ENCODE data around the gene CTAG1B. TPM values are rescaled to one million over a fixed set of nuclear protein-coding genes. Genes with fewer than 3 reads are reported as not detected.

The CTAG1B gene
- total RNA-seq, 1 donor from 2014 or later: not detected

DNA sequence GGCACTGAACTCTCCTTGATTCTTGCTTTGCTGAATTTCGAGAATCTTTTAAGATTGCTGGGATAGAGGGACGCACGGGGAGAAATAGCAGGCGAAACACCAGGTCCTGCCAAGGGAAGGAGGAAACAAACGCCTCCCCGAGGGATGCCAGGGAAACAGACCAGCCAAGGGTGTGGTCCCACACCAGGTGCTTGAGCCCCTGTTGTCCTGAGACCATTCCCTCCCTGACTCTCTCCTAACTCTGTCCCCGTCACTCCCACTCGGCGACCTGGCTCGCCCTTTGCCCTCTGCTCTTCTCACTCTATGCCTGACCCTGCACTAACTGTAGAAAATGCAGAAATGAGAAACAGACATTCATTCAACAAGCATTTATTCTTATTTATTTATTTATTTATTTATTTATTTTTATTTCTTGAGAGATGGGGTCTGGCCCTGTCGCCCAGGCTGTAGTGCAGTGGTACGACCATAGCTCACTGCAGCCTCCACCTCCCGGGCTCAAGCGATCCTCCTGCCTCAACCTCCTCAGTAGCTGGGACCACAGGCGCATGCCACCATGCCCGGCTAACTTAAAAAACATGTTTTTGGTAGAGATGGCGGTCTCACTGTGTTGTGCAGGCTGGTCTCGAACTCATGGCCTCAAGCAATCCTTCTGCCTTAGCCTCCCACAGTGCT lies 16.2 kb downstream of the CTAG1B start:
- Histone ChIP-seq H3K27ac (no peak overlapping the region), H3K27me3 (no peaks in the 10 kb centered on the region), H3K4me3 (no peak overlapping the region), H4K20me1 (ENCODE audit: low read depth) (no peaks in the 10 kb centered on the region), H3K36me3 (no peaks in the 10 kb centered on the region), H3F3A (ENCODE audit: low read depth) (no peaks in the 10 kb centered on the region), H3K9ac (no peak overlapping the region), H3K9me3 (ENCODE audit: low read depth) (no peaks in the 10 kb centered on the region), H2AFZ (replicated peaks) (no peak overlapping the region), H3K79me2 (ENCODE audit: low read depth) (no peaks in the 10 kb centered on the region), H3K4me2 (no peak overlapping the region), H3K4me1 (no peaks in the 10 kb centered on the region)
- H3K27ac Mint-ChIP-seq: no peak overlapping the region
- no peak overlapping the region for H3K4me3 Mint-ChIP-seq
- H3K4me1 Mint-ChIP-seq: no peaks in the 10 kb centered on the region
- TF ChIP-seq EZH2phosphoT487 (IDR thresholded peaks at IDR 0.05): no peak
- no peak for TF ChIP-seq EZH2 (IDR thresholded peaks at IDR 0.05)
- TF ChIP-seq, protein P1, sequence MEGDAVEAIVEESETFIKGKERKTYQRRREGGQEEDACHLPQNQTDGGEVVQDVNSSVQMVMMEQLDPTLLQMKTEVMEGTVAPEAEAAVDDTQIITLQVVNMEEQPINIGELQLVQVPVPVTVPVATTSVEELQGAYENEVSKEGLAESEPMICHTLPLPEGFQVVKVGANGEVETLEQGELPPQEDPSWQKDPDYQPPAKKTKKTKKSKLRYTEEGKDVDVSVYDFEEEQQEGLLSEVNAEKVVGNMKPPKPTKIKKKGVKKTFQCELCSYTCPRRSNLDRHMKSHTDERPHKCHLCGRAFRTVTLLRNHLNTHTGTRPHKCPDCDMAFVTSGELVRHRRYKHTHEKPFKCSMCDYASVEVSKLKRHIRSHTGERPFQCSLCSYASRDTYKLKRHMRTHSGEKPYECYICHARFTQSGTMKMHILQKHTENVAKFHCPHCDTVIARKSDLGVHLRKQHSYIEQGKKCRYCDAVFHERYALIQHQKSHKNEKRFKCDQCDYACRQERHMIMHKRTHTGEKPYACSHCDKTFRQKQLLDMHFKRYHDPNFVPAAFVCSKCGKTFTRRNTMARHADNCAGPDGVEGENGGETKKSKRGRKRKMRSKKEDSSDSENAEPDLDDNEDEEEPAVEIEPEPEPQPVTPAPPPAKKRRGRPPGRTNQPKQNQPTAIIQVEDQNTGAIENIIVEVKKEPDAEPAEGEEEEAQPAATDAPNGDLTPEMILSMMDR (IDR thresholded peaks at IDR 0.05): no peak
- H3K27me3 Mint-ChIP-seq (ENCODE audit: insufficient read depth, low read depth): peaks cover 2% of the 10 kb centered on the region
- DNase-seq (ENCODE audit: low spot score): no peak
- peaks cover 29% of the 10 kb centered on the region for H3K9me3 Mint-ChIP-seq
- H3K36me3 Mint-ChIP-seq: no peaks in the 10 kb centered on the region

DNA sequence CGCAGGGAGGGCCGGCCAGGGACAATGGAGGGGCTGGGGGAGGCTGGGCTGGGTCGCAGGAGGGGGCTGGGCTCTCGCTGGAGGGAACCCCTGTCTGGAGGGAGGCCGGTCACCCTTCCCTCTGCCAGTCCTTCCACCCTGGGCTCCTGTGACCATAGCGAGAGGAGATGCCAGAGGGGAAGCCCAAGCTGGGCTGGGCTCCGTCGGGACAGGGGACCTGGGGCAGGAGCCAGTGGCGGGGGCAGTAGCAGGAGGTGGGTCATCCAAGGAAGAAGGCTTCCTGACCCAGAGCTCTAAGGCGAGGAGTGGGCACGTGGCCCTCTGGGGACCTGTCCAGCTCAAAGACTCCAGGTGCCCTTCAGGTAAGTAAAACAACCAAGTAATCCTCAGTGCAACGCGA lies 16.9 kb downstream of the CTAG1B start:
- H3K4me1 Mint-ChIP-seq: peaks cover 1% of the 10 kb centered on the region
- no peak overlapping the region for H3K4me3 ChIP-seq
- peaks cover 2% of the 10 kb centered on the region for H3K27me3 Mint-ChIP-seq (ENCODE audit: insufficient read depth, low read depth)
- no peaks in the 10 kb centered on the region for H3F3A ChIP-seq (ENCODE audit: low read depth)
- no peaks in the 10 kb centered on the region for H4K20me1 ChIP-seq (ENCODE audit: low read depth)
- H3K27ac ChIP-seq: no peak overlapping the region
- H3K9ac ChIP-seq: no peak overlapping the region
- TF ChIP-seq EZH2 (IDR thresholded peaks at IDR 0.05): no peak
- no peak for TF ChIP-seq EZH2phosphoT487 (IDR thresholded peaks at IDR 0.05)
- TF ChIP-seq, protein P1 (IDR thresholded peaks at IDR 0.05): no peak
- H3K36me3 ChIP-seq: no peaks in the 10 kb centered on the region
- DNase-seq (ENCODE audit: low spot score): no peak
- H3K4me3 Mint-ChIP-seq: no peak overlapping the region
- no peaks in the 10 kb centered on the region for H3K9me3 ChIP-seq (ENCODE audit: low read depth)
- no peak overlapping the region for H3K27ac Mint-ChIP-seq
- no peaks in the 10 kb centered on the region for H3K27me3 ChIP-seq
- no peaks in the 10 kb centered on the region for H3K36me3 Mint-ChIP-seq
- H3K4me1 ChIP-seq: no peaks in the 10 kb centered on the region
- H3K79me2 ChIP-seq (ENCODE audit: low read depth): no peaks in the 10 kb centered on the region
- no peak overlapping the region for H2AFZ ChIP-seq (replicated peaks)
- peaks cover 34% of the 10 kb centered on the region for H3K9me3 Mint-ChIP-seq
- H3K4me2 ChIP-seq: no peak overlapping the region

- Histone ChIP-seq H3K36me3 (no peaks in the 10 kb centered on the region), H3K9ac (no peak overlapping the region), H3K9me3 (ENCODE audit: low read depth) (no peaks in the 10 kb centered on the region), H3F3A (ENCODE audit: low read depth) (no peaks in the 10 kb centered on the region), H3K4me2 (no peak overlapping the region), H3K27me3 (no peaks in the 10 kb centered on the region), H3K4me3 (no peak overlapping the region), H4K20me1 (ENCODE audit: low read depth) (no peaks in the 10 kb centered on the region), H2AFZ (replicated peaks) (no peak overlapping the region), H3K79me2 (ENCODE audit: low read depth) (no peaks in the 10 kb centered on the region), H3K27ac (no peak overlapping the region), H3K4me1 (no peaks in the 10 kb centered on the region)
- DNase-seq (ENCODE audit: low spot score): no peak
- Mint-ChIP-seq H3K27me3 (ENCODE audit: insufficient read depth, low read depth) (peaks cover 2% of the 10 kb centered on the region), H3K4me3 (no peak overlapping the region), H3K36me3 (no peaks in the 10 kb centered on the region), H3K9me3 (peaks cover 32% of the 10 kb centered on the region), H3K27ac (no peak overlapping the region), H3K4me1 (peaks cover 8% of the 10 kb centered on the region)
- TF ChIP-seq EZH2phosphoT487 (IDR thresholded peaks at IDR 0.05) (no peak), EZH2 (IDR thresholded peaks at IDR 0.05) (no peak)
- TF ChIP-seq, protein P1 (IDR thresholded peaks at IDR 0.05): no peak
Observed at GRCh38 chrX:154600759-154601374, 18.2 kb downstream of the CTAG1B start.
